IPS-NIHi7 (cell line): ENCODE results near the gene KRT9.
"Not testable (repeated sequence)": the region's sequence is repeated elsewhere in the genome, so short reads cannot be mapped to it uniquely, and the experiment has no call there.

Experiments used
- DNase-seq: peaks from one replicate; pipeline ENCODE4 v3.0.0; 2012; ENCODE audit warnings: mixed read lengths; ENCODE audit errors: extremely low spot score

Gene KRT9

DNA sequence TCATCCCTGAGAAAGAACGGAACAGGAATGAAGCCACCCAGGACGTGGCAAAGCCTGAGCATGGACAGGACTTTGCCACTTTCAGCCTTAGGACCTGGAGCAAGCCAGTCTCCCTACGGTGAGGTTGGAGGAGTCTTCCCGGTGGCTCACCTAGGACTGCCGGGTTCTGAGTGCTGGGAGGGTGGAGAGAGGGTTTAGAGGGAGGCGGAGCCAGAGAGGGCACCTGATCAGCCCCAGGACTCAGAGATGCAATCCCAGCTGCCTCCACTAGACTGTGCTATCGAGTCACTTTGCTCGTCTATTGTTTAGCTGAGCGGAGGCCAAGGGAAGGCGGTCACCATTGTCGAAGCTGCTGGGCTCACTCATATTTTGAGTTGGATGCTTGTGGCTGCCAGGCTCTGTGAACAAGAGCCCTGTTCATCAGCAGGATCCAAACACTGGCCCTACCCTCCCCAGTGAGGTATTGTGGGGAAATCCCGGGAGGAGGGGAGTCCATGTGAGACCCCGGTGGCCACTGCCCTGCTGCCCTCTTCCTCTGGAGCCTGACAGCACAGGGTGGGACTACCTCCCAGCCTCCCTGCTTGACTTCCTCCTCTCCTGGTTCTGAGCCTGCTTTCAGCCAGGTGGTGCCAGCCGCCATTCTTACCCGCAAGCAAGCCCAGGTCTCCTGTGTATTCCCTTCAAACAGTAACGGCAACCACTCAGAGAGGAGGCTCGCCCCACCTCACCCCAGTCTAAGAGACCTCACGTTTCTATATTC, 7.8 kb upstream of the KRT9 start:
- DNase-seq, result peak; percentile 100

DNA sequence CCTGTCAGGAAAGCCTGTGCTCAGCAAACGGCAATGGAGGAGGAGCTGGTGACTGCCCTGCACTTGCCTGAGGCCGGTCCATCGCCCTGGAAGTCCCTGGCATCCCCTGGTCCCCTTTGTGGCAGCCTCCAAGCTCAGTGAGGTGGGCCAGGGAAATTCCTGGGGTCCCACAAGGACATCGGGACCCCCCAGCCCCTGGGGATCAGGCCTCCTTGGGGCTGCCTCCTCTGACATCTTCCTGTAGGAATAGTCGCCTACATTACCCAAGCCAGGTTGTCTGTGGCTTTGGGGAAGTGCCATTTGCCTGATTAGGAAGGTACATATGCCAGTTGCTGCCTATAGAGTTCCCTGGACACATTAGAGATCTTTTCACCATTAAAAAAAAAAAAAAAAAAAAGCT, 7.1 kb upstream of the KRT9 start:
- no peak for DNase-seq

DNA sequence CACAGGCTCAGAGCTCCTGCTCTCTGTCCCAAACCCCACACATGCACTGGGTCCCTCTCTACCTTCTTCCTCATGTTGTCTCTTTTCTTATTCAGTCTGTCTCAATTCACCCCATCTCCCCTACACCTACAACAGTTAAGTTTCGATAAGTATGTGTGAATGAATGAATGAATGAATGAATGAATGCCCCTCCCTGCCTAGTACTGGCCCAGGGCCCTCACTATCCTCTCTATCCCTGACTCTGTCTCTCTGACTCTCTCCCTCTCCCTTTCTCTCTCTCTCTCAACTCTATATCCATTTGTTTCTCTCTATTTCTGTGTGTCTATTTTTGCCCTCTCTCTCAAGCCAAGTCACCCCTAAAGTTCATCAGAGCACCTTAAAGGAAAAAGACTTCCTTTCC, 6.7 kb upstream of the KRT9 start:
- DNase-seq, result no peak

DNA sequence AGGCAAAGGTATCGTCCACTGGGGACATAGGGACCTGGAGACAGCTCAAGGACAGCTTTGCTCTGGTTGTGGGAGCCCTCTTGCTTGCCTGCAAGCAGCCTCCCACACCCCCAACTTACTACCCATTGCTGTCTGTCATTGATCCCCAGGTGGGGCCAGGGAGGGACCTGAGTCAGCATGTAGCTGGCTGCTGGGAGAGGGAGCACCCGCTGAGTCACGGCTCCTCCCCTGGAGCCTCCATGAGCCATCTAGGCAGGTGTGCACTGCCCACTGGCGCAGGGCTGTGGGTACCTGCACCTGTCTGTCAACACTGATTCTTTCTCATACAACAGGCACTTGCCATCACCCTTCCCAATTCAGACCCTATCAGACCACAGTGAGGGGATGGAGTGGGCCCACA, 4.9 kb upstream of the KRT9 start:
- DNase-seq, result not testable (repeated sequence)

DNA sequence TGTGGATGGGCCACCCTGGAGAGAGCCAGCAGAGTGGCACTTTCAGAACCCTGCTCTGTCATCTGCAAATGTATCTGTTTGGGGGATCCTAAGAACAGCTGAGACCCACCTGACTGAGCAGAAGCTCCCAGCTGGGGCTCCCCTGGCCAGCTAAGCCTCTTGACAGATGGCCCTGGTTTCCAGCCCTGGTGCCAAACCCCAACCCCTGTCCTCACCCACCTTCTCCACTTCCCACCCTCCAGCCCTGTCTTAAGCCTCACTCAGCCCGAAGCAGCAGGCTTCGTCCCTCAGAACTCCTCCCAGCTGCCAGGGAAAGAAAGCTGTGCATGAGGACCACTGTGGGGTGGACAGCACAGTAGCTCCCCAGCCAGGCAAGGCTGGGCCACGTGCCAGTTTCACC, 3.5 kb upstream of the KRT9 start:
- no peak for DNase-seq

DNA sequence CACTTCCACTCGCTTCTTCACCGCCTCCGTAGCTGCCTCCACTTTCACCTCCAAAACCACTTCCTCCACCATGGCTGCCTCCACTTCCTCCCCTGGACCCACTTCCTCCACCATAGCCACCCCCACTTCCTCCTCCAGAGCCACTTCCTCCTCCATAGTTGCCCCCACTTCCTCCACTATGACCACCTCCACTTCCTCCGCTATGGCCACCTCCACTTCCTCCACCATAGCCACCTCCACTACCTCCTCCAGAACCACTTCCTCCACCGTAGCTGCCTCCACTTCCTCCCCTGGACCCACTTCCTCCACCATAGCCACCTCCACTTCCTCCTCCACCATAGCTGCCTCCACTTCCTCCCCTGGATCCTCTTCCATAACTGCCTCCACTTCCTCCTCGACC, 4.5 kb downstream of the KRT9 start:
- DNase-seq, result no peak

DNA sequence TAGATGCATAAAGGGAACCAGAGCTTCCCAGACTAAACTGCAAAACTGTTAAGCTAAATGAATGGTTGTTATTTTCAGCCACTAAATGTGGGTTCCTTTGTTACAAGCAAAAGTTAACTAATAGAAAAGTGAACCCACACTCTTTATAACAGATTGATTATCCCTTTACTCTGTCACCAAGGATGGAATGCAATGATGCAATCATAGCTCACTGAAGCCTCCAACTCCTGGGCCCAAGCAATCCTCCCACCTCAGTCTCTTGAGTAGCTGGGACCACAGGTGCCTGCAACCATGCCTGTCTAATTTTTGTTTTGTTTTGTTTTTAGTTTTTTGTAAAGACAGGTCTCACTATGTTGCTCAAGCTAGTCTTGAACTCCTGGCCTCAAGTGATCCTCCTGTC, 6.5 kb downstream of the KRT9 start:
- no peak for DNase-seq

DNA sequence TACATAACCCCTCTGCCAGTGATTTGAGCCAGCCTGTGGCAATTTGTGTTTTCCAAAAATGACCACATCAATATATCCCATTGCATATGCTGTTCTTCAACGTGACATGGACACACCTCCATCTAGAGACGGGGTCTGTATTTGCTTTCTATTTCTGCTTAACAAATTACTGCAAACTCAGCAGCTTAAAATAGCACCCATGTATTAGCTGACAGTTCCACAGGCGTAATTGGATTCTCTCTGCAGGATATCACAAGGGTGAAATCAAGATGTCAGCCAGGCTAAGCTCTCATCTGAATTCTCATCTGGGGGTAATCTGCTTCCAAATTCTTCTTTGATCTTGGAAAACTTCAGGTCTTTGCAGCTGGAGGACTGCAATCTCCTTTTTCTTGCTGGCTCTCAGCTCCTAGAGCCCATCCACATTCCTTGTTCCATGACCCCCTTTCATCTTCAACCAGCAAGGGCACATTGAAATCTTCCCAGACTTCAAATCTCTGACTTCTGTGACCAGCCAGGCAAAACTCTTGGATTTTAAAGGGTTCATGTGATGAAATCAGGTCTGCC, 8.2 kb downstream of the KRT9 start:
- no peak for DNase-seq

DNA sequence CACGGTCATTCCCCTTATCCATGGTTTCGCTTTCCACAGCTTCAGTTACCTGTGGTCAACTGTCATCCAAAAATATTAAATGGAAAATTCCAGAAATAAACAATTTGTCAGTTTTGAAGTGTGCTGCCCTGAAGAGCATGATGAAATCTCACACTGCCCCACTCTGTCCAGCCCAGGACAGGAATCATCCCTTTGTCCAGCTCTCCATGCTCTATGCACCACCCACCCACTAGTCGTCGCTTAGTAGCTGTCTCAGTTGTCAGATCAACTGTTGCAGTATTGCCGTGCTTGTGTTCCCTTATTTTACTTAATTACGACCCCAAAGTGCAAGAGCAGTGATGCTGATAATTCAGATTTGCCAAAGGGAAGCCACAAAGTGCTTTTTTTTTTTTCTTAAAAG, 10.3 kb downstream of the KRT9 start:
- no peak for DNase-seq

DNA sequence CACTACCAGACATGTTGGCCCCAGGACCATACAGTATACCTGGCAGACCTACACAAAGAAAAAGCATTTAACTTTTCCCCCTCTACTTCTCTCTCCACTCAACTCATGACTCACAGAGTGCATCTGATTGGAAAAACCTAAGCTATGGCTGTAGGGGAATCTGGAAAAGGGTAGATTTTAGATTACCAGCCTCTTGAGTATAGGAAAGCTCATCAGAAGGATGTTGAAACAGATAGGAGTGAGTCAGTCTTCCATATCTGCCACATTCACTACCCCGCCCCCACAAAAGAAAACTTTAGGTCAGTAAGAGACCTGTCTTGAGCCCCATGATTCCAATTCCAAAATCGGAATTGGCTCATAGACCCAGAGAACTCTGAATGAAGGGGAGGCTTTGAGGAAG, 12.3 kb downstream of the KRT9 start:
- no peak for DNase-seq

DNA sequence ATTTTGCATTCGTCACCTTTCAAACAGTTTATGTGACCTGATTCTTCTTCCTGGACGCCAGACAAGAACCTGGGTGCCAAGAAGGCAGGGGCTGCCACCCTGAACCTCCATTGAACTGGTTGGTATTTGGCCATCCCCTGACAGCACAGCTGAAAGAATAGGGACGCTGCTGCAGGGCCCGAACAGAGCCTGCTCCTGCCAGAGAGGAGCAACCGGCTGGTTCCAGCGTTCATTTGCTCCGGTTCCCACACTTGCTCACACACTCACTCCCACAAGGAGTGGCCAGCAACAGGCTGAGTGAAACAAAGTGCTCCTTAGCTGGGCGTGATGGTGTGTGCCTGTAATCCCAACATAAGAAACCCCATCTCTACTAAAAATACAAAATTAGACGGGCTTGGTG, 14.9 kb downstream of the KRT9 start:
- no peak for DNase-seq

DNA sequence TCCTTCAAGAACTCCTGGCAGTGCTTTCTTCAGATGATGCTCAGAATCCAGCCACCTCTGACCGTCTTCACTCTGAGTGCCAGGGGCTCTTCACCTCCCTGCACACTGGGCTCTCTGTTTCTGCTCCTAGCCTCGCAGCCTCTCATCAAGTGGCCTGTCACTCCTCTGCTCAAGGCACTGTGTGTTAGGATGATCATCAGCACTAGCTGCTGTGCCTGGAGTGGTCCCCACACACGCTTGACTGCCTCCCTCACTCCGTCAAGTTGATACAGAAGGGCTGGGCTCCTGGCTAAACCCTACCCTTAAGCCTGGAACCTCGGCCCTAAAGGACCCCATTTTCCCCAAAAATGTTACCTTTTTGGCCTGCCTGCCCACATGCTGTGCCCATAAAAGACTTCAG, 15.6 kb downstream of the KRT9 start:
- no peak for DNase-seq

DNA sequence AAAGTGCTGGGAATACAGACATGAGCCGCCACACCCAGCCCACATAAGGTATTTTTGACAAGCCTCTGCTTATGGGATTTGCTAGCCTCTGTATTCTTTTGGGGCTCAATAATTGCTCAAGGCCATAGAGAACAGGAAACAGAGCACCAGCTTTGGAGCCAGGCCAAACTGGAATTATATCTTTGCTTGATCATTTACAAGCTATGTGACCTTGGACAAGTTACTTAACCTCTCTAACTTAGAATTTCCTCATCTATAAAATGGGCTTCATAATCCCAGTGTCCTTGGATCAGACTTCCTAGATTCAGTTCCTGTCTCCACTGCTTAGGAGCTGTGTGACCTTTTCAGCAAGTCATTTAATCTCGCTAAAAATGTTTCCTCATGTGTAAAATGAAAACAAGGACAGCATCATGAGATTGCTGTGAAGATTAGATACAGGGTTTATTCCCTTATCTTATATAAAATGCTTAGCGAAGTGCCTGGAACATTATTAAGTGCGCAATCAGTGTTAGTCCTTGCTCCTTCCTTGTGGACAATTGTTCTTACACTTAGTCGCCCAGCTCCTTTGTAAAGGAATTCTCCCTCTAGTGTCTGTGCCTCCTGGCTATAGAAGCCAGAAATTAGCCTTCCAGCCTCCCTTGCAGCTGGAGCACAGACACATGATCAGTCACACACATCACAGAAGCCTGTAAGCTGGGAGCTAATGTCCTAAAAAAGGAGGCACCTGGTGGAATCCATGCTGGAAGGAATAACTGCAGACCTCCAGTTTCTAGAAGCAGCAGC, 16.6 kb downstream of the KRT9 start:
- no peak for DNase-seq

DNA sequence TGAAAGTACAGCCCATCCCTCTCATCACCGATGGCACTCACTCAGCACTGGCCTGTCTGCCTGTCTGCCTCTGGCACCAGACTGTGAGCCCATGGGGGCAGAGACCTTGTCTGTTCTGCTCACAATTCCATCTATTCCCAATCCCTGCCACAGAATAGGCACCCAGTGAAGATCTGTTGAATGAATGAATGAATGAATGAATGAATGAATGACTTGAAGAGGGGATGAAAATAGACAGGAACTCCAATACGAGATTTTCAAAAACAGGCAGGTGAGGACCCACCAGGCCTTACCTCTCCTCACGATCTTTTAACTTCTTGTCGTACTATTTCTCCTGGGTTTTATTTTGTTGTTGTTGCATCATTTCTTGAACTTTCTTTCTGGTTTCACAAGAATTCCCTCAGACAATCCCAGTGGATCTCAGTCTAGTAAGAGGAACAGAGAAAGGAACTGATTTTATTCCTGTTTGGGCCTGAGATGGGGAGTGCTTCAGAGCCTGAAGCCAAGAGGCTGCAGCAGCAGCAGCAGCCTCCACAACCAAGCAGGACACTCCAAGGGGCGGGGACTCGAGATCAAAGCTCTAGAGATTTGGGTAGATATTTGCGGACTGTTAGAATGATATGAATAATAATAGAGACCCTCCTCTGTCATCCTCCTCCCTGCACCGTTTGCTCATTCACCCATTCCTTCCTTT, 17.7 kb downstream of the KRT9 start:
- no peak for DNase-seq

DNA sequence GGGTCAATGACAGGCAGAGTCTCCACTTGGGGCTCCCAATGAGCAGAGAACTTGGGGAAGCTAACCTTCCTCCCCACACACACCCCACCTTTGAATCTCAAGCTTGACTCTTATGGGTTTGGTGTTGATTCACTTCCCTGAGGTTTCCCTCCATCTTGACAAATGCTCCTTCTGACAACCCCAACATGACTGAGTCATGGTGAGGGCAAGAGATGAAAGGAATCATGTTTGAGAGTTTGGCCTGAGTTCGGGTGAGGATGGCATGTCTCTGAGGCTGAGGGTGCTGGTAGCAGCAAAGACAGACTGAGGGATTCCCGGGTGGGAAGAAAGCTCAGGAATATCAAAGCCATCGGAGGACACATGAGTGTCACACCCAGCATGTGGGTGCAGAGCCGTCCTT, 18.7 kb downstream of the KRT9 start:
- DNase-seq, result no peak

DNA sequence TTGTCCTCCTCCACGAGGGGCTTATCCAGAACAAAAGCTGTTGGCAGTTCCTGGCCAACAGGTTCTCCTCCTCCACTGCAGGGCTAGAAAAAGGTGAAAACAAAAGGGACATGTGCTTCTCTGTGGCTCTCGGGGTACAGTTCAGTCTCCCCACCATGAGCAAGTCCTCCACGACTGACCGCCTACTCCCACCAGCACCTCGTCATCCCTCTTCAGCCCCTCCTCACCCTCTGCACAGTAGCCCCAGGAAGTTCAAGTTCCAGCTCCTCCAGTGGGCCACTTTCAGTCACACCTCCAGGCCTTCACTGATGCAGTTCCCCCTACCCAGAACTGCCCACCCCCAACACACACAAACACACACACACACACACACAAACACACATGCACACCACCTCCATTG, 19.4 kb downstream of the KRT9 start:
- no peak for DNase-seq

DNA sequence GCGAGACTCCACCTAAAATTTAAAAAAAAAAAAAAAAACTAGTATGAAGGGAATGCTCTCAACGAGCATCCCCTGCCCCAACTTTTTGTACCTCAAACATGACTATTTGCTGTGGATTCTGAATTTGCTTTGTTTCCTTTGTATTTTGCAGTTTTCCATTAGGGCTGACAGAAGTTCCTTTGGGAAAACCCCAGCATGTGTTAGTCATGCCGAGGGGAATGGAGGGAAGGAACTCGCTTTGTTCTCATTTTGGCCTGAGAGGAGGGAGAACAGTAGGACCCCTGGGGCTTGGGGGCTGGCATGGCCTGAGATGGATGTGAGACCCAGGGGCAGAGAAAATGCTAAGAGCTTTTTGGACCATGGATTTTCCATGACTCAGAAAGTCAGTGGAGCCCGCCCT, 20.5 kb downstream of the KRT9 start:
- no peak for DNase-seq

DNA sequence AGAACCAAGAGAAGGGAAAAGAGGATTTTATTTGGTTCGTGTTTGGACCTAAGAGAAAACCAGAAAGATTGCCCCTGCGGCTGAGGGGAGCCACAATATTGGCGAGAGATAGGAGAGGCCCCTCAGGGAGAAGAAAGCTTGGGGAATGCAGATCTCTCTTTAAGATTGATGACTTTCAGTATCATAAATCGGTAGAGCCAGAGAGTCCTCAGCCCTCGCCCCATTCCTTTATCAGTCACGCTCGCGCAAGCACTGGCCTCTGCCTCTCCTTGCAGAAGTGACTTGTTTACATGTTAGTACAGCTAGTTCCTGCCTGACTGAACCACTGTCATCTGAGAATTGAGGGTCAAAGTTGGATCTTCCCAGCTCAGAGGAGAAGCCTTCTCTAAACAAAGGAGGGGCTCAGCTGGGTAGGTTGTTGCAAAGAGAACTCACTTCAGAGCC, 22.2 kb downstream of the KRT9 start:
- no peak for DNase-seq

DNA sequence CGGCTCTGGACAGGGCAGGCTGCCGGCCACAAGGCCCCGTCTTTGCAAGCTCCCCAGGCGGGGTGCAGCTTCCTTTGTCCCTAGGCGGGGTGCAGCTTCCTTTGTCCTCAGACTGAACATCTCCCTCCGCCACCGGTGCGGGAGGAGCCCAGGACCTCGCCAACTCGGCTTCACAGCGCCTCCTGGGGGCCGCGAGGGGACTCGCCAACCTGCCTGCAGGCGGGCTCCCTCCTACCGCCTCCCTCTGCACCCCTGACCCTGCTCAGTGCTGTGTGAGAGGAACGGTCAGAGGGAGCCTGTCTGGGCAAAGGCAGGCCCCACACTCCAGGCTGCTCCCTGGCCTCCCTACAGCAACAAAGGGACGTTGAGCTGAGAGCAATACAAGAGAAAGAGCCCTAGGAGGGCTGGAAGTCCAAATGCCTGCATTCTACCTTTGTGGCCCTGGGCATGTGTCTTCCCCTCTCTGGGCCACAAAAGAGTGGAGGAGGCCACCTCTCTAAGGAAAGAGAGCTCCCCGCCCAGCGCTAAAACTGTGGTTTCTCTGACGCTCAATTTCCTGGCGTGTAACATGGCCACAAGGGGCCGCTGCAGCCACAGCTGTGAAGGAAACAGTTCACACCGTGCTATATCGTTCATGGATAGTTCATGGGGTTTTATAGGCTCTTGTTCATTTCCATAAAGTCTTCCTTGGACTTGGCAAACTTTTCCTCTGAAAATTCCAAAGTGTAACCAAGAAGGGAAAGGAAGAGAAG, 22.8 kb downstream of the KRT9 start:
- peak; percentile 92 for DNase-seq

DNA sequence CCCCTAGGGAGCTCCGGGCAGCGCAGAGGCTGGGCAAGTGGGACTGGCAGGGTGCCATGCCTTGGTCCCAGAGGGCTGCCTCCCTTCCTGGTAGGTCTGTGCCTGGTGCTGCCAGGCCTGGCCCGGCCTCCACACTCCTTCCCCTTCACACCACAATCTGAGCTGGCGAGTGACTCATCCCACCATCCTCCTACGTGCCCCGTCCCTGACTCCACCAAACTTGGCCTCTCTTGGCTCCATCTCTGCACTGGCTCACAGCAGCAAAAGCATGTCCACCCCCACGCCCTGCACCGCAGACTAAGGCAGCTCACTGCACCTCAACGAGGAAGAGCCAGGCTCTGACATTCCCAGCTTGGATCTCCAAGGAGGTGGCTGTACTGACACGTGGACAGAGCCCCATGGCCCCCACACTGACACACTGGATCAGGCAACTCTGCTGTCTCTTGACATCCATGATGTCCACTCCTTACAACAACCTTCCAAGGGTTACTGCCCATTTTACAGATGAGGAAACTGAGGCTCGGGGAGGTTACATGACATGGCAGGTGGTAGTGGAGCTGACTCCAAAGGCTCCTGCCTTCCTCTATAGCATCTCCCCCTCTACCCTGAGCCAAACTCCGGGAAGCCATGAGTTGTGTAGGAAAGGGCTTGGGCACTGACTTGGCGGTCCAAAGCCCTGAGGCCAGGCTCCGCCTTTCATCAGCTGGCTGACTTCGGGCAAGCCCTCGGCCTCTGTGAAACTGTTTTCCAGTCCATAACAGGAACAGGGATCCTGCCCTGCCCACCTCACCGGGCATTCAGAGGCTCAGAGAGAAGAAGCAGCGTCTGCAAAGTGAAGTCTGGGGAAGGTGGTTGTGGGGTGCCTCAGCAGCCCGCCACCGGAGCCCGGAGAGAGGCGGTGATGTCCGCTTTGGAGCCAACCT, 23.7 kb downstream of the KRT9 start:
- DNase-seq, result no peak

DNA sequence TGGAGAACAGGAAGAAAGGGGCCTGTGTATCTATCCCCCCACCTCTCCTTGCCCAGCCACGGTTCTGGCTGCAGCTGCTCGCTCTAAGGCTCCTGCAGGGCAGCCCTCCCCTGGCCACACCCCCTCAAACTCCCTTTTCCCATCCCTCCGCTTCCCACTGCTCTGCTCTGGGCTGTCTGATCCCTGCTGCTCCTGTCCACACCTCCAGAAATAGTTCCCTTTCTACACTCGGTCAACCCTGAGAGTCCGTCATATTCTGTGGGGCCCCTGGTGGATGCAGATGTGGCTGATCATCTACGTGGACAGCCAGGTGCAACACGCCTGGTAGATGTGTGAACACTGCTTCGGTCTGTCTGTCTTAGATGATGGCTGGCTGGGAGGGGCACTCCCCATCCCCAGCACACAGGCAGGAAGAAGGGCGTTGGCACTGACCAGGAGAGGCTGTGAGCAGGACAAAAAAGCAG, 24.4 kb downstream of the KRT9 start:
- no peak for DNase-seq
